ENCODE data around the gene SYN1. TPM values are rescaled to one million over a fixed set of nuclear protein-coding genes. Genes with fewer than 3 reads are reported as not detected.
A peak's percentile ranks its signal among the peaks of the same experiment; 100 is the strongest.

Gene SYN1
- total RNA-seq, 1 donor from 2014 or later: 0.26 TPM

- TF ChIP-seq CTCF (IDR thresholded peaks at IDR 0.05; ENCODE audit: insufficient read depth, low read length, severe bottlenecking): no peak
- DNase-seq (ENCODE audit: low read depth) (no peak), FAIRE-seq (no peak)
- Histone ChIP-seq H3K36me3 (ENCODE audit: control insufficient read depth, insufficient read depth, low read length) (peaks cover 4% of the 10 kb centered on the region), H3K4me3 (ENCODE audit: low read depth, low read length) (no peak overlapping the region), H3K27me3 (ENCODE audit: control insufficient read depth, insufficient read depth, low read length) (no peaks in the 10 kb centered on the region)
These were observed 19.2 kb upstream of the SYN1 start for GRCh38 chrX:47638816-47639215.

- peak; percentile 63 for DNase-seq (ENCODE audit: low read depth)
- peak; percentile 55 for TF ChIP-seq CTCF (IDR thresholded peaks at IDR 0.05; ENCODE audit: insufficient read depth, low read length, severe bottlenecking)
- peak overlapping the region; percentile 36 for H3K4me3 ChIP-seq (ENCODE audit: low read depth, low read length)
- no peaks in the 10 kb centered on the region for H3K27me3 ChIP-seq (ENCODE audit: control insufficient read depth, insufficient read depth, low read length)
- no peak for FAIRE-seq
- peaks cover 4% of the 10 kb centered on the region for H3K36me3 ChIP-seq (ENCODE audit: control insufficient read depth, insufficient read depth, low read length)
These were observed 18.0 kb upstream of the SYN1 start for GRCh38 chrX:47637546-47638195.

- FAIRE-seq (peak; percentile 52), DNase-seq (ENCODE audit: low read depth) (no peak)
- Histone ChIP-seq H3K36me3 (ENCODE audit: control insufficient read depth, insufficient read depth, low read length) (peaks cover 4% of the 10 kb centered on the region), H3K27me3 (ENCODE audit: control insufficient read depth, insufficient read depth, low read length) (no peaks in the 10 kb centered on the region), H3K4me3 (ENCODE audit: low read depth, low read length) (no peak overlapping the region)
- TF ChIP-seq CTCF (IDR thresholded peaks at IDR 0.05; ENCODE audit: insufficient read depth, low read length, severe bottlenecking): no peak
These were observed 15.4 kb upstream of the SYN1 start for GRCh38 chrX:47634871-47635575.

GRCh38 chrX:47633689-47634590 lies 14.3 kb upstream of the SYN1 start:
- H3K36me3 ChIP-seq (ENCODE audit: control insufficient read depth, insufficient read depth, low read length): peaks cover 3% of the 10 kb centered on the region
- TF ChIP-seq CTCF (IDR thresholded peaks at IDR 0.05; ENCODE audit: insufficient read depth, low read length, severe bottlenecking): no peak
- no peak overlapping the region for H3K4me3 ChIP-seq (ENCODE audit: low read depth, low read length)
- H3K27me3 ChIP-seq (ENCODE audit: control insufficient read depth, insufficient read depth, low read length): no peaks in the 10 kb centered on the region
- DNase-seq (ENCODE audit: low read depth): no peak
- FAIRE-seq: peak; percentile 7

- Histone ChIP-seq H3K27me3 (ENCODE audit: control insufficient read depth, insufficient read depth, low read length) (no peaks in the 10 kb centered on the region), H3K36me3 (ENCODE audit: control insufficient read depth, insufficient read depth, low read length) (peaks cover 3% of the 10 kb centered on the region), H3K4me3 (ENCODE audit: low read depth, low read length) (no peak overlapping the region)
- no peak for TF ChIP-seq CTCF (IDR thresholded peaks at IDR 0.05; ENCODE audit: insufficient read depth, low read length, severe bottlenecking)
- FAIRE-seq (no peak), DNase-seq (ENCODE audit: low read depth) (no peak)
These were observed 13.0 kb upstream of the SYN1 start for GRCh38 chrX:47632666-47633065.
